ENCODE results near the gene RABEPK.

DNA sequence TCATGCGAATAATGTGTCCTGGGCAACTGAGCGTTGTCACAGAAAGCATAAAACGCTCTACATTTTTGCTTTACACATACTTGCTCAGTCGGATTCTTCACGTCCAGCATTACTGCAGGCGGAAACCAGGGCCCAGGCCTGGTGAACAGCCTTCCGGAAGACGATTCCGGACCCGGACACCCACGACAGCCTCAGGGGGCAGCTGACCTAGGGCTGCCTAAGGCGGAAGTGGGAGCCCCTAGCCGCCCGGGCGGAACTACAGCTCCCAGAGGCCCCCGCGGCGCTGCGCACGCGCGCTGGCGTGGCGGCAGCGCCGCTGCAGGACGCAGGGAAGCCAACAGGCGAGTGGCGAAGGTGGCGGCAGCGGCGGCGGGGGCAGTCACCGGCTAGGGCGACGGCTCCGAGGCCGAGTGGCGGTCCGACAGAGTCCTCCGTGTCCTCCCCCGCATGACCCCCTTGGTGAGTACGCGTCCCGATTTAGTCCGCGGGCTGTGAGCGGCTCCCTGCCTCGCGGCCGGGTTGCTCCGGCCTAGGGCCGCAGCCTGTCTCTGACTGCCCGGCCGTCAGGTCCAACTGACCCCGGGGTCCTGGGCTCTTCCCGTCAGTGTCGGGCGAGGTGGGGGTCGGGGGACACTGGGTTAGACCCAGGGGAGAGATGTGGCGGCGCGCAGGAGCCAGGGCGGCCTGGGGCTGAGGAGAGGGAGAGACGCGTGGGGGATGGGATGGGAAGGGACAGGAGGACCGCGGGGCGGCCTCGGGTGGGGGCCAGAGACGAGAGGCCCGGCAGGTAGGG lies 61.4 kb downstream of the RABEPK start, which contains the start of gene GAPVD1:
- TF ChIP-seq POLR2A (IDR thresholded peaks at IDR 0.05) (peak in 1 of 2 donors; percentile 69), POLR2AphosphoS5 (IDR thresholded peaks at IDR 0.05) (peak in 1 of 3 donors; percentile 17), EP300 (IDR thresholded peaks at IDR 0.05) (no peak)
- TF ChIP-seq, protein P1, sequence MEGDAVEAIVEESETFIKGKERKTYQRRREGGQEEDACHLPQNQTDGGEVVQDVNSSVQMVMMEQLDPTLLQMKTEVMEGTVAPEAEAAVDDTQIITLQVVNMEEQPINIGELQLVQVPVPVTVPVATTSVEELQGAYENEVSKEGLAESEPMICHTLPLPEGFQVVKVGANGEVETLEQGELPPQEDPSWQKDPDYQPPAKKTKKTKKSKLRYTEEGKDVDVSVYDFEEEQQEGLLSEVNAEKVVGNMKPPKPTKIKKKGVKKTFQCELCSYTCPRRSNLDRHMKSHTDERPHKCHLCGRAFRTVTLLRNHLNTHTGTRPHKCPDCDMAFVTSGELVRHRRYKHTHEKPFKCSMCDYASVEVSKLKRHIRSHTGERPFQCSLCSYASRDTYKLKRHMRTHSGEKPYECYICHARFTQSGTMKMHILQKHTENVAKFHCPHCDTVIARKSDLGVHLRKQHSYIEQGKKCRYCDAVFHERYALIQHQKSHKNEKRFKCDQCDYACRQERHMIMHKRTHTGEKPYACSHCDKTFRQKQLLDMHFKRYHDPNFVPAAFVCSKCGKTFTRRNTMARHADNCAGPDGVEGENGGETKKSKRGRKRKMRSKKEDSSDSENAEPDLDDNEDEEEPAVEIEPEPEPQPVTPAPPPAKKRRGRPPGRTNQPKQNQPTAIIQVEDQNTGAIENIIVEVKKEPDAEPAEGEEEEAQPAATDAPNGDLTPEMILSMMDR (IDR thresholded peaks at IDR 0.05) = peak; percentile 7 to 56

All from suprapubic skin (tissue), 4 donors.